Measurements from ENCODE around the gene TGFA.

The TGFA gene

GRCh38 chr2:70510313-70510712 lies 43.3 kb downstream of the TGFA start:
- POLR2A ChIA-PET: no interaction called here
- CTCF ChIA-PET: no interaction called here
- no peak for DNase-seq (ENCODE audit: extremely low spot score)

GRCh38 chr2:70509565-70509964 lies 44.1 kb downstream of the TGFA start:
- TF ChIP-seq CTCF (IDR thresholded peaks at IDR 0.05; ENCODE audit: control extremely low read depth, extremely low read depth, low read depth, missing control alignments): no peak
- no peak for DNase-seq (ENCODE audit: extremely low spot score)
- ChIA-PET CTCF (no interaction called here), POLR2A (no interaction called here)

More at GRCh38 chr2:70510313-70510712, 43.3 kb downstream of the TGFA start:
- TF ChIP-seq CTCF (IDR thresholded peaks at IDR 0.05; ENCODE audit: control extremely low read depth, extremely low read depth, low read depth, missing control alignments): no peak

- ChIA-PET POLR2A (no interaction called here), CTCF (no interaction called here)
- no peak for TF ChIP-seq CTCF (IDR thresholded peaks at IDR 0.05; ENCODE audit: control extremely low read depth, extremely low read depth, low read depth, missing control alignments)
- no peak for DNase-seq (ENCODE audit: extremely low spot score)
These were observed 44.7 kb downstream of the TGFA start for GRCh38 chr2:70508711-70509462.

- ChIA-PET POLR2A (no interaction called here), CTCF (no interaction called here)
- TF ChIP-seq CTCF (IDR thresholded peaks at IDR 0.05; ENCODE audit: control extremely low read depth, extremely low read depth, low read depth, missing control alignments): no peak
- no peak for DNase-seq (ENCODE audit: extremely low spot score)
These were observed 47.8 kb downstream of the TGFA start for GRCh38 chr2:70505613-70506391.

GRCh38 chr2:70504750-70505149 lies 48.9 kb downstream of the TGFA start:
- ChIA-PET POLR2A (no interaction called here), CTCF (no interaction called here)
- no peak for DNase-seq (ENCODE audit: extremely low spot score)
- TF ChIP-seq CTCF (IDR thresholded peaks at IDR 0.05; ENCODE audit: control extremely low read depth, extremely low read depth, low read depth, missing control alignments): no peak

- no peak for TF ChIP-seq CTCF (IDR thresholded peaks at IDR 0.05; ENCODE audit: control extremely low read depth, extremely low read depth, low read depth, missing control alignments)
- ChIA-PET POLR2A (no interaction called here), CTCF (no interaction called here)
- DNase-seq (ENCODE audit: extremely low spot score): no peak
These were observed 49.7 kb downstream of the TGFA start for GRCh38 chr2:70503896-70504295.
